ENCODE results near the gene NAGK.

The NAGK gene

GRCh38 chr2:71069376-71069775 is 928 bp downstream of the NAGK start:
- TF ChIP-seq BCL11A (tag by site-specific recombination; IDR thresholded peaks at IDR 0.05; ENCODE audit: low read depth) (no peak), ZNF335 (tag by site-specific recombination; conservative IDR thresholded peaks at IDR 0.05) (no peak), ZNF354C (tag by site-specific recombination; IDR thresholded peaks at IDR 0.05; ENCODE audit: borderline replicate concordance, low read depth) (no peak), ZNF223 (tag by site-specific recombination; IDR thresholded peaks at IDR 0.05) (no peak), GFI1B (tag by site-specific recombination; IDR thresholded peaks at IDR 0.05) (no peak), ZNF707 (tag by site-specific recombination; IDR thresholded peaks at IDR 0.05) (no peak), ZNF555 (tag by site-specific recombination; conservative IDR thresholded peaks at IDR 0.05) (no peak), ZNF324 (tag by site-specific recombination; IDR thresholded peaks at IDR 0.05) (no peak), ZNF184 (tag by site-specific recombination; IDR thresholded peaks at IDR 0.05) (no peak)
- TF ChIP-seq, protein P1, sequence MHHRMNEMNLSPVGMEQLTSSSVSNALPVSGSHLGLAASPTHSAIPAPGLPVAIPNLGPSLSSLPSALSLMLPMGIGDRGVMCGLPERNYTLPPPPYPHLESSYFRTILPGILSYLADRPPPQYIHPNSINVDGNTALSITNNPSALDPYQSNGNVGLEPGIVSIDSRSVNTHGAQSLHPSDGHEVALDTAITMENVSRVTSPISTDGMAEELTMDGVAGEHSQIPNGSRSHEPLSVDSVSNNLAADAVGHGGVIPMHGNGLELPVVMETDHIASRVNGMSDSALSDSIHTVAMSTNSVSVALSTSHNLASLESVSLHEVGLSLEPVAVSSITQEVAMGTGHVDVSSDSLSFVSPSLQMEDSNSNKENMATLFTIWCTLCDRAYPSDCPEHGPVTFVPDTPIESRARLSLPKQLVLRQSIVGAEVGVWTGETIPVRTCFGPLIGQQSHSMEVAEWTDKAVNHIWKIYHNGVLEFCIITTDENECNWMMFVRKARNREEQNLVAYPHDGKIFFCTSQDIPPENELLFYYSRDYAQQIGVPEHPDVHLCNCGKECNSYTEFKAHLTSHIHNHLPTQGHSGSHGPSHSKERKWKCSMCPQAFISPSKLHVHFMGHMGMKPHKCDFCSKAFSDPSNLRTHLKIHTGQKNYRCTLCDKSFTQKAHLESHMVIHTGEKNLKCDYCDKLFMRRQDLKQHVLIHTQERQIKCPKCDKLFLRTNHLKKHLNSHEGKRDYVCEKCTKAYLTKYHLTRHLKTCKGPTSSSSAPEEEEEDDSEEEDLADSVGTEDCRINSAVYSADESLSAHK (tag by site-specific recombination; IDR thresholded peaks at IDR 0.05): no peak
- ChIA-PET CTCF (interaction anchor here (0.6 to 0.9 kb wide), 2 partner anchors 85 to 313 kb away, joined by 3 to 5 read pairs; no protein-coding TSS in a partner anchor), POLR2A (interaction anchor here (0.7 to 2.0 kb wide), 4 partner anchors 10 to 68 kb away, joined by 3 to 13 read pairs (median 5); partner anchors contain the start of gene MPHOSPH10)
- no peak overlapping the region for H3K27ac ChIP-seq (ENCODE audit: extremely low read depth, low read depth, low read length)
- no peaks in the 10 kb centered on the region for H3K9me3 ChIP-seq (ENCODE audit: control insufficient read depth, insufficient read depth, low read depth, low read length)
- H3K4me3 ChIP-seq (ENCODE audit: low read depth, low read length): peak overlapping the region; percentile 65
- H3K4me1 ChIP-seq (ENCODE audit: control insufficient read depth, insufficient read depth, low read length): no peaks in the 10 kb centered on the region; the same call in 1 of the 2 replicates
- peaks cover 7 to 46% of the 10 kb centered on the region in 2 experiments; a peak in 2 of 3 replicates for H3K36me3 ChIP-seq (ENCODE audit: control insufficient read depth in 2 of 2, insufficient read depth in 1 of 2, low read length in 2 of 2)

DNA sequence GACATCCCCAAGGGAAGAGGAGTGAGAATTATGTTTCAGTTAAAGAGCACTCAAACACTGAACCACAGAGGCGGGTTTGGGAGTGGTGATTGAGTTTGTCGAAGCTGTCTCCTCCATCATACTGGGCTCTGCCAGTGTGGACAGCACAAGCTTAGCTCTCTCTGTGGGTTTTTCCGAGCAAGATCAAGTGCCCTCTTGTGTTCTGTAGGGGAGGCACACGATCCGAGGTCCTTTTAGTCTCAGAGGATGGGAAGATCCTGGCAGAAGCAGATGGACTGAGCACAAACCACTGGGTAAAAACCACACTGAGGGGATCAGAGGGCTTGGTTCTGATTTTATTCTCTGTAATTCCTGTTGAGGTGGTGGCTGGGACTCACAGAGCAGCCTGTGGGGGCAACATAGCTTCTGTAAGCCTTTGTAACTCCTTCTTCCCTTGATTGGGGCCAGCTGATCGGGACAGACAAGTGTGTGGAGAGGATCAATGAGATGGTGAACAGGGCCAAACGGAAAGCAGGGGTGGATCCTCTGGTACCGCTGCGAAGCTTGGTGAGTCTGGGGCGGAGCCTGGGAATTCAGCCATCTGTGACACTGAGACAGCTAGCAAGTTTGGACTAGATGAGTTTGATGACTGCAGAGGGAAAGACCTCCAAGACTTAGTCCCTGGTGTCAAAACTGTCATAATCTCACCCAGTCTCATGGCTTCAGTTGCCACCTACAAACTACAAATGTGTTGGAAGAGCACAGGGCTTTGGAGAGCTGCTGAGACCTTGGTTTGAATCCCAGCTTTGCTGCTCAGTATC is 2.0 kb downstream of the NAGK start:
- ChIA-PET CTCF (interaction anchor here (0.5 to 1.6 kb wide), 8 partner anchors 11 to 208 kb away, joined by 3 to 12 read pairs (median 3); no protein-coding TSS in a partner anchor), POLR2A (no interaction called here)
- H3K36me3 ChIP-seq (ENCODE audit: control insufficient read depth in 2 of 2, insufficient read depth in 1 of 2, low read length in 2 of 2): peaks cover 7 to 58% of the 10 kb centered on the region in 2 experiments; a peak in 2 of 3 replicates
- no peaks in the 10 kb centered on the region; the same call in 1 of the 2 replicates for H3K4me1 ChIP-seq (ENCODE audit: control insufficient read depth, insufficient read depth, low read length)
- no peak overlapping the region for H3K4me3 ChIP-seq (ENCODE audit: low read depth, low read length)
- H3K27ac ChIP-seq (ENCODE audit: extremely low read depth, low read depth, low read length): no peak overlapping the region
- TF ChIP-seq ZBTB6 (tag by site-specific recombination; IDR thresholded peaks at IDR 0.05) (no peak), CTCF (tag by site-specific recombination; IDR thresholded peaks at IDR 0.05) (peak; percentile 29; the same call in 1 of the 2 replicates)
- no peaks in the 10 kb centered on the region for H3K9me3 ChIP-seq (ENCODE audit: control insufficient read depth, insufficient read depth, low read depth, low read length)

DNA sequence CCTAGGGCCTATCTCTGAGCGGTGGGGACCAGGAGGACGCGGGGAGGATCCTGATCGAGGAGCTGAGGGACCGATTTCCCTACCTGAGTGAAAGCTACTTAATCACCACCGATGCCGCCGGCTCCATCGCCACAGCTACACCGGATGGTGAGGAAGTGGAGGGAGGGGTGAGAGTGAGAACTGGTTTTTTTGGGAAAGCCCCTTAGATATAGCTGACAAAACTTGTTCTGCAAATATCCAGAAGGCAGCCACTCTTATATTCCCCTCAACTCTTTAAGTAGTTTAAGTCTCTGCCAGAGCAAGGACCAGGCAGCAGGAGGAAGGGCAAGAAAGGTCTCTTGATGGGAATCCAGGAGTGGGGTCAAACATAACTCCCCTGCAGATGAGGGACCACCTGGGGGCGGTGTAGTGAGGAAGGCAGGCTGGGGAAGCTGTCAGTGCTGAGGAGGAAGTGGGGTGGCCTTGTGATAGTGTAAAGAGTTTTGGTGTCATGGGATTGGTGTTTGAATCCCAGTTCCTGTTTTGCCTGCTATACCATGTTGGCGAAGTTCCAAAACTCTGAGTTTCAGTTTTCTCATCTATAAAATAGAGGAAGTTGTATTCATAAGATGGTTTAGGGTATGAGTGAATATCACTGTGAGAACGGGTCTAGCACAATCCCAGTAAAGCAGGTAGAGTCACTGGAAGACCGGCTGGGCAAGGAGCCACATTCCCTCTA is 3.4 kb downstream of the NAGK start:
- ChIA-PET POLR2A (no interaction called here), CTCF (interaction anchor here (0.6 to 1.6 kb wide), 3 partner anchors 15 to 201 kb away, joined by 3 read pairs; no protein-coding TSS in a partner anchor)
- Histone ChIP-seq H3K4me1 (ENCODE audit: control insufficient read depth, insufficient read depth, low read length) (no peaks in the 10 kb centered on the region; the same call in 1 of the 2 replicates), H3K36me3 (ENCODE audit: control insufficient read depth in 2 of 2, insufficient read depth in 1 of 2, low read length in 2 of 2) (peaks cover 7 to 71% of the 10 kb centered on the region in 2 experiments; a peak in 2 of 3 replicates), H3K27ac (ENCODE audit: extremely low read depth, low read depth, low read length) (no peak overlapping the region), H3K9me3 (ENCODE audit: control insufficient read depth, insufficient read depth, low read depth, low read length) (no peaks in the 10 kb centered on the region), H3K4me3 (ENCODE audit: low read depth, low read length) (no peak overlapping the region)
- TF ChIP-seq, protein P2, sequence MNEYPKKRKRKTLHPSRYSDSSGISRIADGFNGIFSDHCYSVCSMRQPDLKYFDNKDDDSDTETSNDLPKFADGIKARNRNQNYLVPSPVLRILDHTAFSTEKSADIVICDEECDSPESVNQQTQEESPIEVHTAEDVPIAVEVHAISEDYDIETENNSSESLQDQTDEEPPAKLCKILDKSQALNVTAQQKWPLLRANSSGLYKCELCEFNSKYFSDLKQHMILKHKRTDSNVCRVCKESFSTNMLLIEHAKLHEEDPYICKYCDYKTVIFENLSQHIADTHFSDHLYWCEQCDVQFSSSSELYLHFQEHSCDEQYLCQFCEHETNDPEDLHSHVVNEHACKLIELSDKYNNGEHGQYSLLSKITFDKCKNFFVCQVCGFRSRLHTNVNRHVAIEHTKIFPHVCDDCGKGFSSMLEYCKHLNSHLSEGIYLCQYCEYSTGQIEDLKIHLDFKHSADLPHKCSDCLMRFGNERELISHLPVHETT (tag by site-specific recombination; IDR thresholded peaks at IDR 0.05): no peak
- TF ChIP-seq ZNF561 (tag by site-specific recombination; IDR thresholded peaks at IDR 0.05; ENCODE audit: borderline replicate concordance): no peak
- TF ChIP-seq ZNF239 (tag by site-specific recombination; IDR thresholded peaks at IDR 0.05): no peak
- no peak for TF ChIP-seq KLF8 (tag by site-specific recombination; IDR thresholded peaks at IDR 0.05)
- no peak for TF ChIP-seq ZNF391 (tag by site-specific recombination; IDR thresholded peaks at IDR 0.05; ENCODE audit: borderline replicate concordance, low read depth)
- TF ChIP-seq ZNF76 (tag by site-specific recombination; IDR thresholded peaks at IDR 0.05; ENCODE audit: borderline replicate concordance, low read depth): no peak
- no peak for TF ChIP-seq HOXA7 (CRISPR knock-in tag; IDR thresholded peaks at IDR 0.05; ENCODE audit: borderline replicate concordance)
- TF ChIP-seq ZNF692 (tag by site-specific recombination; IDR thresholded peaks at IDR 0.05): no peak
